Pancreas (tissue), 10 donors: ENCODE results near the gene MYO9A. TPM values are rescaled to one million over a fixed set of nuclear protein-coding genes. Genes with fewer than 3 reads are reported as not detected.

Experiments
- ATAC-seq, 4 donors: fragments of 200-7000 bp; cut with Tn5 transposase; one replicate each; pipeline versions ENCODE4 v1.8.0 to v1.9.1; 2020; ENCODE audit warnings: mild to moderate bottlenecking in 4 of 4, moderate library complexity in 4 of 4
- DNase-seq, 6 donors: peaks; one replicate each; pipeline ENCODE4 v3.0.0-alpha.2; 2020
- FAIRE-seq: peaks from 2 replicates; lab custom pipeline; 2012; peaks lifted over from hg19 to GRCh38; lab: Jason Lieb, UNC
- H3K27ac ChIP-seq, 4 donors: fragments of 200-600 bp; sonication (generic); 1 replicate in 3 of 4; 2 replicates in 1 of 4; pipeline versions ENCODE4 v1.5.0 to v1.8.0; 2020
- H3K27me3 ChIP-seq, 4 donors: fragments of 200-600 bp; one replicate each; pipeline ENCODE4 v1.8.0; 2021
- H3K36me3 ChIP-seq, 3 donors: fragments of 200-600 bp; sonication (generic) in 1 of 3; one replicate each; pipeline versions ENCODE4 v1.5.0 to v1.8.0; 2020 to 2021
- H3K4me1 ChIP-seq, 3 donors: fragments of 200-600 bp; one replicate each; pipeline ENCODE4 v1.8.0; 2021
- H3K4me3 ChIP-seq, 4 donors: fragments of 200-600 bp; sonication (generic) in 2 of 4; one replicate each; pipeline versions ENCODE4 v1.5.0 to v1.8.0; 2020 to 2021
- H3K9me3 ChIP-seq, 4 donors: fragments of 200-600 bp; one replicate each; pipeline ENCODE4 v1.8.0; 2021
- WGBS, 2 donors: extraction: QIAGEN DNeasy Blood & Tissue Kit; methylation state at CpG; one replicate each; pipeline ENCODE4 v1.1.7; 2013; 5-methylcytosine and 5-hydroxymethylcytosine counted together
- intact Hi-C, 3 donors: fragments of 100-400 bp; cut with DNase I; formaldehyde crosslinking; loops; one replicate each; pipeline versions ENCODE4 v1.11.1 to v1.14.2; 2022
- polyA plus RNA-seq, 2 donors: library from polyadenylated mRNA; stranded (reverse); fragments of 200-250 nt; gene quantifications; one replicate each; pipeline ENCODE4 v1.2.3, GENCODE V29; 2013
- total RNA-seq, 6 donors: library from RNA; stranded (reverse); fragmentation: NEBNext Ultra II Directional in 4 of 6; extraction: Animal tissue kit (Norgen Biotek cat#: 25700) in 4 of 6; gene quantifications; one replicate each; pipeline versions ENCODE4 v1.2.1 to v1.2.4, GENCODE V29; 2021 to 2023
- TF ChIP-seq, protein P1 (sequence below), 4 donors: fragments of 200-600 bp; sonication (generic) in 3 of 4; IDR thresholded peaks; one replicate each; pipeline versions ENCODE4 v1.5.0 to v1.8.0; 2021; ENCODE audit warnings: antibody characterized with exemption in 4 of 4
- donor health status: healthy with polysubstance abuse.
- donor health status: DM: no; HTN: no; CAD: no; lungs with moderate emphysema.
- donor health status: DM: no; HTN: no; CAD: no.
- donor health status: control.
- donor health status: control.
- donor health status: Bipolar disorder and iron deficiency.
- donor health status: DM: yes; HTN: yes; CAD: no.
- donor health status: DM: no; HTN: no; CAD: no.
- donor health status: DM: no; HTN: no; CAD: no.
- donor health status: DM: yes; HTN: yes; CAD: no.

MYO9A gene
- total and polyA plus RNA-seq, 8 donors = 1.2 to 21.0 (median 7.8) TPM

DNA sequence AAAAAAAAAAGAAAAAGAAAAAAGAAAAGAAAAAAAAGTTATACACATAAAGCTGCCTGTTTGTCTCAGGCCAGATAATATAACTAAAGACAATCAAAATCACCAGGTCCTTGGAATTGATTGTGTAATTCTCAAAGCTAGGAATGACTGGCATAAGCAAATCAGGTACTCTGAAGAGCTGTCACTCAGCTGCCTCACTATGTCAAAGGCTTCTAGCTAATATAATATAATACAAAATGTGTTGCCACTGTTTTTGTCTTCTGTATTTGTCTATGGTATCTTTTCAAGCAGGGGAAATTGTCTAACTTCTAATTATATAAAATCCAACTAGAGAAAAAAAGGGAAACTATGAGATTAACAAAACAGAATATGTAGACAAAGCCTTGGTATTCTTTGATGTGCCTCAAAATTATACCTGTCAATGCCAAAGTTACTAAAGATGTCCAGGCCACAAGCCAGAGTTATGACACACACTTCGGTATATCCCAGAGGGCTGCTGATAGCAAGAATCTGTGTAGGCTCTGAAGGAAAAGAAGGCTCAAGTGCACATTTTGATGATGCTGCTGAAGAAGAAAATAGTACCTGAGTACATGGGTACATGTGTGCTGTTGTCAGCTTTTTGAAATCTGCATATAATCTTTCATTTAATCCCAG is 344.6 kb downstream of the MYO9A start:
- H3K27ac ChIP-seq = no peak overlapping the region
- WGBS, 2 donors = 85 to 97% methylated on average over 1 of the region's 1 CpG
- intact Hi-C loops = loop anchor here in 1 of 3 donors (10.0 kb wide), 1 partner anchor 391 kb away; no protein-coding TSS in a partner anchor
- H3K9me3 ChIP-seq = no peaks in the 10 kb centered on the region
- TF ChIP-seq, protein P1, sequence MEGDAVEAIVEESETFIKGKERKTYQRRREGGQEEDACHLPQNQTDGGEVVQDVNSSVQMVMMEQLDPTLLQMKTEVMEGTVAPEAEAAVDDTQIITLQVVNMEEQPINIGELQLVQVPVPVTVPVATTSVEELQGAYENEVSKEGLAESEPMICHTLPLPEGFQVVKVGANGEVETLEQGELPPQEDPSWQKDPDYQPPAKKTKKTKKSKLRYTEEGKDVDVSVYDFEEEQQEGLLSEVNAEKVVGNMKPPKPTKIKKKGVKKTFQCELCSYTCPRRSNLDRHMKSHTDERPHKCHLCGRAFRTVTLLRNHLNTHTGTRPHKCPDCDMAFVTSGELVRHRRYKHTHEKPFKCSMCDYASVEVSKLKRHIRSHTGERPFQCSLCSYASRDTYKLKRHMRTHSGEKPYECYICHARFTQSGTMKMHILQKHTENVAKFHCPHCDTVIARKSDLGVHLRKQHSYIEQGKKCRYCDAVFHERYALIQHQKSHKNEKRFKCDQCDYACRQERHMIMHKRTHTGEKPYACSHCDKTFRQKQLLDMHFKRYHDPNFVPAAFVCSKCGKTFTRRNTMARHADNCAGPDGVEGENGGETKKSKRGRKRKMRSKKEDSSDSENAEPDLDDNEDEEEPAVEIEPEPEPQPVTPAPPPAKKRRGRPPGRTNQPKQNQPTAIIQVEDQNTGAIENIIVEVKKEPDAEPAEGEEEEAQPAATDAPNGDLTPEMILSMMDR (IDR thresholded peaks at IDR 0.05) = no peak
- H3K36me3 ChIP-seq = no peaks in the 10 kb centered on the region
- FAIRE-seq = no peak
- ATAC-seq = no peak
- DNase-seq = no peak
- H3K4me1 ChIP-seq = no peaks in the 10 kb centered on the region
- H3K27me3 ChIP-seq = no peaks in the 10 kb centered on the region
- no peak overlapping the region for H3K4me3 ChIP-seq

Other genes starting within 250 kb of the MYO9A start
- 1 to 10 TPM in 5 of 6 donors, under 1 TPM in 1; 0.65 to 2.2 (median 1.6) TPM for gene SENP8, start 253 bp upstream of the MYO9A start, total RNA-seq
- gene SENP8, start 253 bp upstream of the MYO9A start, polyA plus RNA-seq = 1 to 10 TPM in 1 of 2 donors, under 1 TPM in 1; 0.49 to 1.4 TPM
- under 1 TPM in 1 of 6 donors, not detected in 5; 0.19 TPM for gene GRAMD2A, start 79.6 kb upstream of the MYO9A start, total RNA-seq
- under 1 TPM in 1 of 2 donors, not detected in 1; 0.28 TPM for gene GRAMD2A, start 79.6 kb upstream of the MYO9A start, polyA plus RNA-seq
- 100 to 1,000 TPM in 3 of 6 donors, 10 to 100 TPM in 3; 61.8 to 219 (median 110) TPM for gene PKM, start 113.0 kb upstream of the MYO9A start, total RNA-seq
- gene PKM, start 113.0 kb upstream of the MYO9A start, polyA plus RNA-seq = 100 to 1,000 TPM in 1 of 2 donors, 10 to 100 TPM in 1; 67.2 to 140 TPM
- gene PARP6, start 154.4 kb upstream of the MYO9A start, total RNA-seq = 10 to 100 TPM; 31.1 to 55.5 (median 39.7) TPM
- gene PARP6, start 154.4 kb upstream of the MYO9A start, polyA plus RNA-seq = 100 to 1,000 TPM; 121 to 178 TPM
- gene CELF6, start 202.0 kb upstream of the MYO9A start, total RNA-seq = 1 to 10 TPM in 1 of 6 donors, under 1 TPM in 5; 0.25 to 1.9 (median 0.61) TPM
- 10 to 100 TPM in 1 of 2 donors, 1 to 10 TPM in 1; 4.1 to 13.6 TPM for gene CELF6, start 202.0 kb upstream of the MYO9A start, polyA plus RNA-seq